Fibroblast of lung (primary cell): Measurements from ENCODE around the gene CHKA. TPM values are rescaled to one million over a fixed set of nuclear protein-coding genes. Genes with fewer than 3 reads are reported as not detected.

Experiments used
- DNase-seq, 2 donors: peaks; one replicate each; pipeline versions ENCODE4 v3.0.0 to v3.0.0-alpha.2; 2010; ENCODE audit warnings: low read depth in 2 of 2
- H2AFZ ChIP-seq: 2 replicates; pipeline ENCODE4 v1.5.1; 2012; ENCODE audit warnings: low read length, control low read depth, inconsistent platforms
- H3K27ac ChIP-seq: 2 replicates; pipeline ENCODE4 v1.5.1; 2011; ENCODE audit warnings: low read length, control low read depth; ENCODE audit not compliant: insufficient read depth
- H3K27me3 ChIP-seq: 2 replicates; pipeline ENCODE4 v1.5.1; 2011; ENCODE audit warnings: mild to moderate bottlenecking, low read length; ENCODE audit not compliant: control insufficient read depth, insufficient read depth
- H3K36me3 ChIP-seq: 2 replicates; pipeline ENCODE4 v1.5.1; 2011; ENCODE audit warnings: low read length; ENCODE audit not compliant: control insufficient read depth, insufficient read depth
- H3K4me1 ChIP-seq: 2 replicates; pipeline ENCODE4 v1.5.1; 2011; ENCODE audit warnings: low read length; ENCODE audit not compliant: control insufficient read depth, insufficient read depth; ENCODE audit errors: extremely low read depth
- H3K4me2 ChIP-seq: 2 replicates; pipeline ENCODE4 v1.5.1; 2011; ENCODE audit warnings: low read length, control low read depth; ENCODE audit not compliant: insufficient read depth; ENCODE audit errors: extremely low read depth
- H3K4me3 ChIP-seq, 4 experiments: fragments of 200-600 bp in 1 of 4; sonication (generic) in 1 of 4; replicated peaks in 1 of 4; 2 replicates each; pipeline ENCODE4 v1.5.1; 2011 to 2016; ENCODE audit warnings: low read length in 4 of 4, low read depth in 3 of 4, mild to moderate bottlenecking in 3 of 4, control low read depth in 2 of 4, inconsistent platforms in 1 of 4, mixed read lengths in 1 of 4; ENCODE audit not compliant: insufficient read depth in 1 of 4; ENCODE audit errors: control extremely low read depth in 1 of 4
- H3K79me2 ChIP-seq: 2 replicates; pipeline ENCODE4 v1.5.1; 2012; ENCODE audit warnings: mild to moderate bottlenecking, low read length, inconsistent platforms; ENCODE audit not compliant: control insufficient read depth, insufficient read depth
- H3K9ac ChIP-seq: 2 replicates; pipeline ENCODE4 v1.5.1; 2011; ENCODE audit warnings: mild to moderate bottlenecking, low read length, control low read depth; ENCODE audit not compliant: insufficient read depth
- H3K9me3 ChIP-seq: 2 replicates; pipeline ENCODE4 v1.5.1; 2012; ENCODE audit warnings: low read depth, low read length; ENCODE audit not compliant: control insufficient read depth, insufficient read depth
- H4K20me1 ChIP-seq: 2 replicates; pipeline ENCODE4 v1.5.1; 2011; ENCODE audit warnings: low read length; ENCODE audit not compliant: control insufficient read depth, insufficient read depth; ENCODE audit errors: extremely low read depth
- EZH2 ChIP-seq: IDR thresholded peaks from 2 replicates; pipeline ENCODE4 v1.5.1; 2012; ENCODE audit warnings: low read length, control low read depth, mild to moderate bottlenecking; ENCODE audit errors: missing control alignments
- polyA plus RNA-seq, 2 donors: library from polyadenylated mRNA; depleted of rRNA in 1 of 2; stranded (reverse) in 1 of 2; unstranded in 1 of 2; fragments of >200 nt; gene quantifications; 2 replicates each; pipeline ENCODE4 v1.2.1, GENCODE V29; 2011 to 2012; ENCODE audit warnings: missing spikeins in 1 of 2
- total RNA-seq: library from RNA; depleted of rRNA; stranded (reverse); fragments of >200 nt; gene quantifications from 2 replicates; pipeline ENCODE4 v1.2.1, GENCODE V29; 2014
- TF ChIP-seq, protein P1 (sequence below), 2 donors: IDR thresholded peaks in 1 of 2; conservative IDR thresholded peaks in 1 of 2; 1 replicate in 1 of 2; 2 replicates in 1 of 2; pipeline ENCODE4 v1.5.1; 2011 to 2012; ENCODE audit warnings: low read length in 2 of 2, control low read depth in 1 of 2, inconsistent platforms in 1 of 2, low read depth in 1 of 2, mild to moderate bottlenecking in 1 of 2

The CHKA gene
- total and polyA plus RNA-seq, 2 donors (not counting 1 experiment from before 2014, with no cell fraction given), result 7.2 to 8.4 TPM

DNA sequence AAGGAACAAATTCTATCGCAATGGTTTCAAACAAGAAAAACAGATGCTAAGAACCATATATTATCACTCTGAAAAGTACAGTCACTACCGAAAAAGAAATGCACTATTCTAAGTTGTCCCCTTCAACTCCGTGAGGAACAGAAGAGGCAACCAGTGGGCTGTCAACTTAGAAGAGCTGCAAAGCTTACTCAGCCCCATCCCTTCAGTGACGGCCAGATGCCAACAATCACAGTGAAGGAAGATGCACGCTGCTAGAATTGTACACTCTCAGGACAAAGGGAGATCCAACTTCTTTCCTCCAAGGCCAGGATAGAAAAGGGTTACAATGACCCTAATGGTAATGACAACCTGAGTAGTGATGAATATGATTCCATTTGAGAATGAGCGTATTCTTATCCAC is 38.5 kb upstream of the CHKA start:
- H4K20me1 ChIP-seq, result no peaks in the 10 kb centered on the region
- no peaks in the 10 kb centered on the region for H3K4me1 ChIP-seq
- H3K4me3 ChIP-seq, result no peak overlapping the region
- no peak for DNase-seq
- no peak overlapping the region for H2AFZ ChIP-seq
- no peak overlapping the region for H3K9ac ChIP-seq
- H3K36me3 ChIP-seq, result peaks cover 12% of the 10 kb centered on the region
- no peak for TF ChIP-seq EZH2
- TF ChIP-seq, protein P1, sequence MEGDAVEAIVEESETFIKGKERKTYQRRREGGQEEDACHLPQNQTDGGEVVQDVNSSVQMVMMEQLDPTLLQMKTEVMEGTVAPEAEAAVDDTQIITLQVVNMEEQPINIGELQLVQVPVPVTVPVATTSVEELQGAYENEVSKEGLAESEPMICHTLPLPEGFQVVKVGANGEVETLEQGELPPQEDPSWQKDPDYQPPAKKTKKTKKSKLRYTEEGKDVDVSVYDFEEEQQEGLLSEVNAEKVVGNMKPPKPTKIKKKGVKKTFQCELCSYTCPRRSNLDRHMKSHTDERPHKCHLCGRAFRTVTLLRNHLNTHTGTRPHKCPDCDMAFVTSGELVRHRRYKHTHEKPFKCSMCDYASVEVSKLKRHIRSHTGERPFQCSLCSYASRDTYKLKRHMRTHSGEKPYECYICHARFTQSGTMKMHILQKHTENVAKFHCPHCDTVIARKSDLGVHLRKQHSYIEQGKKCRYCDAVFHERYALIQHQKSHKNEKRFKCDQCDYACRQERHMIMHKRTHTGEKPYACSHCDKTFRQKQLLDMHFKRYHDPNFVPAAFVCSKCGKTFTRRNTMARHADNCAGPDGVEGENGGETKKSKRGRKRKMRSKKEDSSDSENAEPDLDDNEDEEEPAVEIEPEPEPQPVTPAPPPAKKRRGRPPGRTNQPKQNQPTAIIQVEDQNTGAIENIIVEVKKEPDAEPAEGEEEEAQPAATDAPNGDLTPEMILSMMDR (conservative IDR thresholded peaks at IDR 0.05 in 1 of 2, IDR thresholded peaks at IDR 0.05 in 1 of 2; ENCODE audit: low read depth in 1 of 2, low read length in 2 of 2), result no peak
- H3K27ac ChIP-seq, result no peak overlapping the region
- H3K79me2 ChIP-seq, result no peaks in the 10 kb centered on the region
- H3K9me3 ChIP-seq, result no peaks in the 10 kb centered on the region
- no peak overlapping the region for H3K4me2 ChIP-seq
- no peaks in the 10 kb centered on the region for H3K27me3 ChIP-seq

DNA sequence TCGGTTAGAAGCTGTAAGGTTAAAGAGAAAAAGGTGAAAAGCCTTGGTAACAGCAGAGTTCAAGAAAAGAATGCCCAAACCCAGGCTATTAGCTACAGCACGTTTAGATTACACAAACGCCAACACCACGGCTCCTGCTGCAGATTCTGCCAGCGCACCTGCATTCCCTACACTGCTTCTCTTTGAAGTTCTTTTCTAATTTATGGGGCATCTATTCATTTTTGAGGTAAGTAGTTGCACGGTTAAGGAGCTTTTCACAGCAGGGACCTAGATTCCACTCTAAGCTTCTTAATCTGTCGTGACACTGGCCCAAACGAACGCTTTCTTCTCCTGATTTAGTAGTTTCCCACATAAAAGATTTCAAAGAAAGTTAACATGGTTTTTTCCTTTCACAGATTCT is 38.0 kb upstream of the CHKA start:
- Histone ChIP-seq H3K27me3 (no peaks in the 10 kb centered on the region), H2AFZ (no peak overlapping the region), H3K27ac (no peak overlapping the region), H3K36me3 (peaks cover 12% of the 10 kb centered on the region), H3K4me1 (no peaks in the 10 kb centered on the region), H4K20me1 (no peaks in the 10 kb centered on the region), H3K79me2 (no peaks in the 10 kb centered on the region), H3K9ac (no peak overlapping the region), H3K9me3 (no peaks in the 10 kb centered on the region), H3K4me2 (no peak overlapping the region), H3K4me3 (no peak overlapping the region)
- no peak for DNase-seq
- TF ChIP-seq, protein P1 (conservative IDR thresholded peaks at IDR 0.05 in 1 of 2, IDR thresholded peaks at IDR 0.05 in 1 of 2; ENCODE audit: low read depth in 1 of 2, low read length in 2 of 2), result no peak
- TF ChIP-seq EZH2, result no peak

DNA sequence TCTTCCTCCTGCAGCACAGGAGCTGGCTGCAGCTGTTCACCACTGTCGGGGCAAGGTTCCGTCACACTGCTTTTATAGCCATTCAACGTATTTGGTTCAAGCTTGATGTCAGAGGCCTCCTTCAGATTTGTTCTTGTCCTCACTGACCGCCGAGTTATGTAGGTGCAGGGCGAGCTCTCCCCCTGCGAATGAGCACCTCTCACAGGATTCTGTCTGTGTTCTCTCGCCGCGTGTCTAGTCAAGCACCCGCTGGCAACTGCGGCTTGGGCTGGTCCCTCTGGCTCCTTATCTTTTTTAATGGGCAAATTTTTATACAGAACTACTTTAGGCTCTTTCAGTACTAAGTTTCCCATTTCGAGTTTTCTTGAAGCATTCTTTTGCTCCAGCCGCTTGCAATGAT is 37.4 kb upstream of the CHKA start:
- H2AFZ ChIP-seq, result no peak overlapping the region
- no peaks in the 10 kb centered on the region for H3K27me3 ChIP-seq
- no peaks in the 10 kb centered on the region for H4K20me1 ChIP-seq
- H3K4me3 ChIP-seq, result no peak overlapping the region
- DNase-seq, result no peak
- H3K36me3 ChIP-seq, result peaks cover 10% of the 10 kb centered on the region
- no peaks in the 10 kb centered on the region for H3K79me2 ChIP-seq
- H3K4me1 ChIP-seq, result no peaks in the 10 kb centered on the region
- H3K4me2 ChIP-seq, result no peak overlapping the region
- H3K9ac ChIP-seq, result no peak overlapping the region
- no peak overlapping the region for H3K27ac ChIP-seq
- TF ChIP-seq EZH2, result no peak
- TF ChIP-seq, protein P1 (conservative IDR thresholded peaks at IDR 0.05 in 1 of 2, IDR thresholded peaks at IDR 0.05 in 1 of 2; ENCODE audit: low read depth in 1 of 2, low read length in 2 of 2), result no peak
- no peaks in the 10 kb centered on the region for H3K9me3 ChIP-seq
